Skeletal muscle tissue (tissue), 4 donors: ENCODE data around the gene PRDM7. TPM values are rescaled to one million over a fixed set of nuclear protein-coding genes. Genes with fewer than 3 reads are reported as not detected.
A peak's percentile ranks its signal among the peaks of the same experiment; 100 is the strongest.
"Not testable (repeated sequence)": the region's sequence is repeated elsewhere in the genome, so short reads cannot be mapped to it uniquely, and the experiment has no call there.

Experiments
- H3K27ac ChIP-seq: one replicate; pipeline ENCODE4 v1.7.0; 2013; ENCODE audit warnings: mild to moderate bottlenecking, low read depth, low read length, inconsistent platforms
- H3K27me3 ChIP-seq, 3 donors: one replicate each; pipeline ENCODE4 v1.7.0; 2013; ENCODE audit warnings: low read length in 3 of 3; ENCODE audit not compliant: control insufficient read depth in 3 of 3, insufficient read depth in 3 of 3
- H3K36me3 ChIP-seq, 3 donors: one replicate each; pipeline ENCODE4 v1.7.0; 2013; ENCODE audit warnings: low read length in 3 of 3; ENCODE audit not compliant: control insufficient read depth in 3 of 3, insufficient read depth in 3 of 3
- H3K4me1 ChIP-seq, 3 donors: one replicate each; pipeline ENCODE4 v1.7.0; 2013; ENCODE audit warnings: low read length in 3 of 3, mild to moderate bottlenecking in 3 of 3; ENCODE audit not compliant: control insufficient read depth in 3 of 3, insufficient read depth in 3 of 3
- H3K4me3 ChIP-seq, 3 donors: one replicate each; pipeline ENCODE4 v1.7.0; 2013; ENCODE audit warnings: low read length in 3 of 3
- H3K9ac ChIP-seq, 3 donors: one replicate each; pipeline ENCODE4 v1.7.0; 2013; ENCODE audit warnings: low read length in 3 of 3, mild to moderate bottlenecking in 3 of 3, moderate library complexity in 2 of 3, low read depth in 1 of 3
- H3K9me3 ChIP-seq, 3 donors: one replicate each; pipeline ENCODE4 v1.7.0; 2013; ENCODE audit warnings: low read length in 3 of 3; ENCODE audit not compliant: control insufficient read depth in 3 of 3
- total RNA-seq: library from RNA; depleted of rRNA; stranded (reverse); fragments of >200 nt; gene quantifications from one replicate; pipeline ENCODE4 v1.2.3, GENCODE V29; 2014
- donor health status: Osteomylitis.

The PRDM7 gene
- total RNA-seq, 1 donor from 2014 or later = not detected

DNA sequence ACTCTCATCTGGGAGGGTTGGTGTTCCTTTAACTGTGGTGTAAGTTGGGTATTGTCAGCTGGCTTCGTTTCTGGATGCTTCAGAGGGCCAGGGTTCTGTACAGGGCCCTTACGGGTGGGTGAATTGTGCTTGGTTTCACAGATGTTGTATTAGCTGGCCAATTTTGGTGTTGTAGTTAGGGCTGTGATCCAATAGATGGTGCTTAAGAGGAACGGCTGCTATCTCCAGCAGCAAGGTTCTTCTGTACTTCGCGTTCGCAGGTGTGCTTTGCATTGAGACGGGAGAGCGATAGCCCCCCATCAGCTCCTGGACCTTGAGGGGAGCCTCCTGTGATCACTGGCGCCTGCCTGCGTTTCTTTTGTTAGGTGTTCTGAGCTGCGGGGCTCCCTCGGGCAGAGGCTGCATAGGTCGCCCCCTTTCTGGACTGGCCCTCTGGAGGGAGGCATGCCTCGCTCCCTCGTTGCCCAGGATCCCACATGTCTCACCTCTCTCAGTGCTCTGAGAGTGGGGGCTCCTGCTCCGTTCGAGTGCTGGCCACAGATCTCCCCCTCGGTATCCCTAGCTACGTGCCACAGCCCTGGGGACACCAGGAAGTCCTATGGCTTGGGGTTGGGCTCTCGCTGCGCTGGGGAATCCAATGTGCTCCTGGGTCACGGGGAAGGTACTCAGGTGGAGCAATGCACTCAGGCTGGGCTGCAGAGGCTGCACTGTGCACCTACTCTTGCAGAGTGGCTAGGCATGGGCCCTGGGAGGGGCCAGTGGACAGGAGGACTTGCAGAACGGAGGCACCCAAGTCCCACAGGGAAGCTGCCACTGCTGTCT is 837 bp upstream of the PRDM7 start:
- Histone ChIP-seq H3K9me3 (no peaks in the 10 kb centered on the region), H3K36me3 (no peaks in the 10 kb centered on the region), H3K27me3 (peaks cover 0 to 3% (median 0%) of the 10 kb centered on the region in 3 donors), H3K9ac (peak overlapping the region in 2 of 3 donors; percentile 50 to 66), H3K27ac (no peak overlapping the region), H3K4me1 (peaks cover 8 to 23% (median 14%) of the 10 kb centered on the region in 3 donors), H3K4me3 (peak overlapping the region; percentile 69 to 73 (median 69))

DNA sequence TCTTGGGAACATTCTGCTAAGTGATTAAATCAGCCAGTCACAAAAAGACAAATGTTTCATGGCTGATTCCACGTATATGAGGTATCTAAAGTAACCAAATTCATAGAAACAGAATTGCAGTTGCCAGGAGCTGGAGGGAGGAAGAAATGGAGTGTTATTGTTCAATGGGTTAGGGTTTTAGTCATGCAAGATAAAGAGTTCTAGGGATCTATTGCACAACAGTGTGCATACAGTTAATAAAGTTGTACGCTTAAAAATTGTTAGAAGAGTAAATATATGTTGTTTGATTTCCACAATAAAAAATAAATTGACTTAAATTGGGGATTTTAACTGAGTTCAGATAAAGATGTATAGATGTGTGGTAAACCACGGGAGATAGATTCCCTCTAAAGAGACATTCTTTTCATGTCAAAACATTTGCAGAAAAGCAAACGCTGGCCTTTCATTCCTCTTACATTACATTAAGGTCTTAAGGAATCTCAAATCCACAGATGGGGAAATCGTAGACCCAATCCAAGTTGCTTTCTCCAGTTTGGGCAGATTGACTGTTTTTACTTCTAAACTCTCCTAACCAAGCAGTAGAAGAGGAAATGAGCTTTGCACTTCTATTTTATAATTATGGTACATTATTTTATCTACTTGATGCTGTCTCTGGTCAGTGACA is 4.6 kb downstream of the PRDM7 start:
- no peaks in the 10 kb centered on the region for H3K36me3 ChIP-seq
- H3K27ac ChIP-seq = no peak overlapping the region
- H3K9me3 ChIP-seq = peaks cover 0 to 2% (median 0%) of the 10 kb centered on the region in 3 donors
- peaks cover 0 to 5% (median 0%) of the 10 kb centered on the region in 3 donors for H3K27me3 ChIP-seq
- H3K4me3 ChIP-seq = no peak overlapping the region
- H3K9ac ChIP-seq = no peak overlapping the region
- peaks cover 0 to 6% (median 6%) of the 10 kb centered on the region in 3 donors for H3K4me1 ChIP-seq

DNA sequence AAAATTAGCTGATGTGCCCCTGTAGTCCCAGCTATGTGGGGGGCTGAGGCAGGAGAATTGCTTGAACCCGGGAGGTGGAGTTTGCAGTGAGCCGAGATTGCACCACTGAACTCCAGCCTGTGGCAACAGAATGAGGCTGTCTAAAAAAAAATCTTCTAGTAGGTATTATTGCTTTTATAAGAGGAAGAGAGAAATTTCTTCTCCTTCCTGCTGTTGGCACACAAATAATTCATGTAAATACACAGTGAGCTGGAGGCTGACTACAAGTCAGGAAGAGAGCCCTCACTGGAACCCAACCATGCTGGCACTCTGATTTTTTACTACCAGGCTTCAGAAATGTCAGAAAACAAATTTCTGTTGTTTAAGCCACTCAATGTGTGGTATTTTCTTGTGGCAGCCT is 6.7 kb downstream of the PRDM7 start:
- H3K27ac ChIP-seq = no peak overlapping the region
- H3K9ac ChIP-seq = no peak overlapping the region
- H3K36me3 ChIP-seq = no peaks in the 10 kb centered on the region
- H3K9me3 ChIP-seq = peaks cover 0 to 2% (median 0%) of the 10 kb centered on the region in 3 donors
- no peak overlapping the region for H3K4me3 ChIP-seq
- H3K4me1 ChIP-seq = no peaks in the 10 kb centered on the region
- peaks cover 0 to 5% (median 0%) of the 10 kb centered on the region in 3 donors for H3K27me3 ChIP-seq

DNA sequence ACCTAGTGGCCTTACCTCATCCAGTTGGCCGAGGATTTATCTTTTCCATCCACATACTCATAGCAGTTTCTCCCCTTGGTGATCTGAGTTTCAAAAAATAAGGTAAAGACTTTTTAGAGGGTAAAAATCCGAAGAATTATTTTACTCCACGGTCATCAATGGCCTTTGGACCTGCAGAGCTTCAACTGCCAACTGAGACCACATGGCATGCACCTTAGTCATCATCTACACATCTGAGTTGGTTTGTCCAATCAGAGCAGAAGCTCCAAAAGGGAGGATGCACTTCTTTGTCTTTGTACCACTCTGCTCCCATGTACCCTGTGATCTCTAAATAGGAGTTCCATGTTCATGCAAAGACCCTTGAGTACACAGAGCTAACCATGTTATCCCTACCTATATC is 15.7 kb downstream of the PRDM7 start:
- H3K36me3 ChIP-seq = no peaks in the 10 kb centered on the region
- no peaks in the 10 kb centered on the region for H3K4me1 ChIP-seq
- no peak overlapping the region for H3K4me3 ChIP-seq
- H3K27ac ChIP-seq = no peak overlapping the region
- H3K9ac ChIP-seq = no peak overlapping the region
- H3K9me3 ChIP-seq = no peaks in the 10 kb centered on the region
- no peaks in the 10 kb centered on the region for H3K27me3 ChIP-seq

DNA sequence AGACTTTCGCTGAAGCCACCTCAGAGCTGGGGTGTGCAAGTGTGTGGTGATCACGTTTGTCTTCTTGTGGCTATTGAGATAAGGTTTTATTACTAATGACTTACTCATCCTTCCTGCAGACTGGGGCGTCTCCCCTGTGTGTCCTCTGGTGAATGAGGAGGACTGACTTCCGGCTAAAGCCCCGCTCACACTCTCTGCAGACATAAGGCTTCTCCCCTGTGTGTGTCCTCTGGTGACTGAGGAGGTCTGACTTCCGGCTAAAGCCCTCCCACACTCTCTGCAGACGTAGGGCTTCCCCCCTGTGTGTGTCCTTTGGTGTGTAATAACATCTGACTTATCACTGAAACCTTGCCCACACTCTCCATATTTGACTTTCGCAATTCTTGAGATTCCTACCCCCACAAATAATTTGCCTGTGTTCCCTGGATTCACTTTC is 19.4 kb downstream of the PRDM7 start:
- Histone ChIP-seq H3K9ac (no peak overlapping the region), H3K36me3 (no peaks in the 10 kb centered on the region), H3K27me3 (peaks cover 0 to 2% (median 0%) of the 10 kb centered on the region in 3 donors), H3K27ac (no peak overlapping the region), H3K4me1 (no peaks in the 10 kb centered on the region), H3K4me3 (no peak overlapping the region), H3K9me3 (peaks cover 0 to 4% (median 2%) of the 10 kb centered on the region in 3 donors)

DNA sequence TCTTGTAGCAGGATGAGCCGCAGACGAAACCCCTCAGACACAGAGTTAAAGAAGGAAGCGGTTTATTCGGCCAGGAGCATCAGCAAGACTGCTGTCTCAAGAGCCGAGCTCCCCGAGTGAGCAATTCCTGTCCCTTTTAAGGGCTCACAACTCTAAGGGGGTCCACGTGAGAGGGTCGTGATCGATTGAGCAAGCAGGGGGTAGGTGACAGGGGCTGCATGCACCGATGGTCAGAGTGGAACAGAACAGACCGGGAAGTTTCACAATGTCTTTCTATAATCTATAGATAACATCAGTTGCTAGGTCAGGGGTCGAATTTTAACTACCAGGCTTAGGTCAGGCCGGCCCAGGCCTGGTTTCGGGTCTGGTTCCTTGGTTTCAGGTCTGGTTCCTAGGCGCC is 20.6 kb downstream of the PRDM7 start:
- H3K4me1 ChIP-seq, H3K27ac ChIP-seq, H3K27me3 ChIP-seq: not testable (repeated sequence)

DNA sequence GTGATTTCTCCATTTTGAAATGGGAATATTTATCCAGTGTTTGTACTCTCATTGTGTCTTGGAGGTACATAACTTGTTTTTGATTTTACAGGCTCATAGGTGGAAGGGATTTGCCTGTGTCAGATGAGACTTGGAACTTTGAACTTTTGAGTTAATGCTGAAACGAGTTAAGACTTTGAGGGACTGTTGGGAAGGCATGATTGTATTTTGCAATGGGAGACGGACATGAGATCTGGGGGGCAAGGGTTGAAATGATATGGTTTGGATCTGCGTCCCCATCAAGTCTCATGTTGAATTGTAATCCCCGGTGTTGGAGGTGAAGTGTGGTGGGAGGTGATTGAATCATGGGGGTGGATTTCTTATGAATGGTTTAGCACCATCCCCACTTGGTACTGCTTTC is 21.8 kb downstream of the PRDM7 start:
- no peaks in the 10 kb centered on the region for H3K4me1 ChIP-seq
- H3K4me3 ChIP-seq = no peak overlapping the region
- H3K27me3 ChIP-seq = peaks cover 0 to 2% (median 0%) of the 10 kb centered on the region in 3 donors
- H3K27ac ChIP-seq = no peak overlapping the region
- H3K9me3 ChIP-seq = peaks cover 0 to 4% (median 2%) of the 10 kb centered on the region in 3 donors
- H3K9ac ChIP-seq = no peak overlapping the region
- H3K36me3 ChIP-seq = no peaks in the 10 kb centered on the region

More for the DNA sequence above, 20.6 kb downstream of the PRDM7 start:
- H3K9me3 ChIP-seq, H3K4me3 ChIP-seq, H3K9ac ChIP-seq, H3K36me3 ChIP-seq: not testable (repeated sequence)

DNA sequence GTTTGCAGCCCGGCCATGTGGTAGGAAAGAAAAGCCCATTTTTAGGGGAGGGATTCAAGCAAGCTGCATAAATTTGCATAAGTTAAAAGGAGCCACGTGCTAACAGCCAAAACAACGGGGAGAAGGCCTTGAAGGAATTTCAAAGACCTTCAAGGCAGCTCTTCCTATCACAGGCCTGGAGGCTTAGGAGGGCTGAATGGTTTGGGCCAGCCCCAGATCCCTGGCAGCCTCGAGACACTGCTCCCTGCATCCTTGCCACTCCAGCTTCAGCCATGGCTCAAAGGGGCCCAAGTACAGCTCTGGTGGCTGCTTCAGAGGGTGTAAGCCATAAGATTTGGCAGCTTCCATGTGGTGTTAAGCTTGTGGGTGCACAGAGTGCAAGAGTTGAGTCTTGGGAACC is 22.6 kb downstream of the PRDM7 start:
- H3K4me1 ChIP-seq = no peaks in the 10 kb centered on the region
- H3K9ac ChIP-seq = no peak overlapping the region
- H3K4me3 ChIP-seq = no peak overlapping the region
- no peaks in the 10 kb centered on the region for H3K36me3 ChIP-seq
- H3K27ac ChIP-seq = no peak overlapping the region
- H3K27me3 ChIP-seq = peaks cover 0 to 2% (median 0%) of the 10 kb centered on the region in 3 donors
- H3K9me3 ChIP-seq = peaks cover 0 to 4% (median 2%) of the 10 kb centered on the region in 3 donors

DNA sequence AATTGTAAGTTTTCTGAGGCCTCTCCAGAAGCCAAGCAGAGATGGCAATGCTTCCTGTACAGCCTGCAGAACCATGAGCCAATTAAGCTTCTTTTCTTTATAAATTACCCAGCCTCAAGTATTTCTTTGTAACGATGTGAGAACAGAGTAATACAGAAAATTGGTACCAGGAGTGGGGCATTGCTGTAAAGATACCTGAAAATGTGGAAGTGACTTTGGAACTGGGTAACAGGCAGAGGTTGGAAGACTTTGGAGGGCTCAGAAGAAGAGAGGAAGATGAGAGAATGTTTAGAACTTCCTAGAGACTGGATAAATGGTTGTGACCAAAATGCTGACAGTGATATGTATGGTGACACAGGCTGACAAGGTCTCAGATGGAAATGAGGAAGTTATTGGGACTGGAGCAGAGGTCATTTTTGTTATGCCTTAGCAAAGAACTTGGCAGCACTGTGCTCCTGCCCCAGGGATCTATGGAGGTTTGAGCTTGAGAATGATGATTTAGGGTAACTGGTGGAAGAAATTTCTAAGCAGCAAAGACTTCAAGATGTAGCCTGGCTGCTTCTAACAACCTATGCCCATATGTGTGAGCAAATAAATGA is 23.1 kb downstream of the PRDM7 start:
- Histone ChIP-seq H3K4me1 (no peaks in the 10 kb centered on the region), H3K4me3 (no peak overlapping the region), H3K27me3 (peaks cover 0 to 2% (median 0%) of the 10 kb centered on the region in 3 donors), H3K36me3 (no peaks in the 10 kb centered on the region), H3K9ac (no peak overlapping the region), H3K27ac (no peak overlapping the region), H3K9me3 (peaks cover 0 to 4% (median 2%) of the 10 kb centered on the region in 3 donors)
